OCI-LY1 (cell line): ENCODE data around the gene EPGN.

ENCODE experiments used
- H2AFZ ChIP-seq: fragments of 200-600 bp; sonication (generic), shearing (Covaris generic); 2 replicates; pipeline ENCODE4 v1.6.0; 2014; ENCODE audit warnings: antibody characterized with exemption, mild to moderate bottlenecking, low read length
- H3F3A ChIP-seq: fragments of 200-600 bp; sonication (generic), shearing (Covaris generic); 2 replicates; pipeline ENCODE4 v1.6.0; 2014; ENCODE audit warnings: mild to moderate bottlenecking, antibody characterized with exemption, low read length, moderate library complexity; ENCODE audit not compliant: insufficient read depth
- H3K27ac ChIP-seq: fragments of 200-600 bp; sonication (generic); 2 replicates; pipeline ENCODE4 v1.5.1; 2014; ENCODE audit warnings: low read length, mixed run types, mild to moderate bottlenecking, low read depth; ENCODE audit not compliant: poor library complexity, severe bottlenecking
- H3K27me3 ChIP-seq: fragments of 200-600 bp; sonication (generic); 2 replicates; pipeline ENCODE4 v1.6.0; 2014; ENCODE audit warnings: antibody characterized with exemption, mild to moderate bottlenecking, low read length, moderate library complexity; ENCODE audit not compliant: insufficient read depth
- H3K36me3 ChIP-seq: fragments of 200-600 bp; sonication (generic); 2 replicates; pipeline ENCODE4 v1.6.1; 2014; ENCODE audit warnings: mild to moderate bottlenecking, antibody characterized with exemption, low read length, moderate library complexity, mixed read lengths; ENCODE audit not compliant: insufficient read depth
- H3K4me1 ChIP-seq: fragments of 200-600 bp; sonication (generic); 2 replicates; pipeline ENCODE4 v1.5.1; 2014; ENCODE audit warnings: mild to moderate bottlenecking, low read length, moderate library complexity; ENCODE audit not compliant: insufficient read depth, severe bottlenecking
- H3K4me2 ChIP-seq: fragments of 200-600 bp; sonication (generic), shearing (Covaris generic); 2 replicates; pipeline ENCODE4 v1.6.1; 2014; ENCODE audit warnings: low read length
- H3K4me3 ChIP-seq: fragments of 200-600 bp; sonication (generic); 2 replicates; pipeline ENCODE4 v1.5.1; 2014; ENCODE audit warnings: low read length, low read depth, mild to moderate bottlenecking, mixed read lengths; ENCODE audit not compliant: poor library complexity, severe bottlenecking
- H3K79me2 ChIP-seq: fragments of 200-600 bp; shearing (Covaris generic); 2 replicates; pipeline ENCODE4 v1.6.1; 2016; ENCODE audit warnings: mixed run types, low read length, mixed read lengths; ENCODE audit not compliant: insufficient read depth
- H3K9ac ChIP-seq: fragments of 200-600 bp; sonication (generic), shearing (Covaris generic); 2 replicates; pipeline ENCODE4 v1.6.1; 2014; ENCODE audit warnings: mild to moderate bottlenecking, low read length, mixed read lengths
- H3K9me2 ChIP-seq: fragments of 200-600 bp; sonication (generic), shearing (Covaris generic); 2 replicates; pipeline ENCODE4 v1.6.1; 2014; ENCODE audit warnings: low read depth, mild to moderate bottlenecking, low read length, mixed read lengths
- H3K9me3 ChIP-seq: fragments of 200-600 bp; shearing (Covaris generic); 2 replicates; pipeline ENCODE4 v1.6.1; 2014; ENCODE audit warnings: low read length, mixed read lengths
- H4K20me1 ChIP-seq: fragments of 200-600 bp; sonication (generic), shearing (Covaris generic); 2 replicates; pipeline ENCODE4 v1.6.0; 2016; ENCODE audit warnings: mild to moderate bottlenecking, low read length; ENCODE audit not compliant: insufficient read depth
- EZH2 ChIP-seq: fragments of 200-600 bp; sonication (generic), shearing (Covaris generic); IDR thresholded peaks from 2 replicates; pipeline ENCODE4 v1.8.0; 2017; ENCODE audit warnings: borderline replicate concordance, mixed run types, mild to moderate bottlenecking, antibody characterized with exemption, low read length, moderate library complexity, mixed read lengths
- TF ChIP-seq, protein P1 (sequence below): fragments of 200-600 bp; sonication (generic), shearing (Covaris generic); IDR thresholded peaks from 2 replicates; pipeline ENCODE4 v1.5.1; 2017; ENCODE audit warnings: mild to moderate bottlenecking, antibody characterized with exemption, low read length, moderate library complexity, mixed read lengths

Gene EPGN

DNA sequence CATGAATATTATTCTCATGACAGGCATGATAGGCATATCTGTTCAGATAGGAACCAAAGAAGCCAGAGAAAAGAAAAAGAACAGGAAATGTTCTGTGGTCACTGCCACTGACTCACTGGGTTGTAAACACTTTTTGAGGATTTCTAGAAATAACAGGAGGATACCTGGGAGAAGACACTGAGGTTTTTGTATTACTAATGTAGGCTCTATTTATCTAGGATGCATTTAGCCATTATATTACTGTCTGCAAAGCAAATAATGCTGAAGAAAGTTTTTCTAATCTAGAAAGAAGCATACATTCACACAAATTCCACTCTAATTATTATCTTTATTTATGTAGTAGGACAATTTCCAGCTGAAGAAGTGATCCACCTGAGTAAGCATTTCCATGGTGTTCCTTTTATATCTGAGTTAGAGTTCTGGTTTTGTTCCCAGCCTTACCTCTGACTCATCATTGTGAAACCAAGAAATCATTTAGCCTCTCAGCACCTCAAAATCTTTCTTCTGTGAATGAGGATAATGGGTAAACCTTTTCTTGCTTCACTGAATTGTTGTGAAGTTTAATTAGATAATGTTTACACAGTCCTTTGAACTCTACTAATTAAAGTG, 40.2 kb upstream of the EPGN start:
- Histone ChIP-seq H3K9ac (no peak overlapping the region), H3K4me3 (no peak overlapping the region), H3F3A (no peaks in the 10 kb centered on the region), H3K79me2 (no peaks in the 10 kb centered on the region), H3K4me1 (no peaks in the 10 kb centered on the region), H4K20me1 (no peaks in the 10 kb centered on the region), H3K27ac (no peak overlapping the region), H2AFZ (no peak overlapping the region), H3K9me2 (no peaks in the 10 kb centered on the region), H3K4me2 (no peak overlapping the region), H3K27me3 (no peaks in the 10 kb centered on the region), H3K9me3 (no peaks in the 10 kb centered on the region), H3K36me3 (no peaks in the 10 kb centered on the region)
- TF ChIP-seq EZH2, result no peak
- TF ChIP-seq, protein P1, sequence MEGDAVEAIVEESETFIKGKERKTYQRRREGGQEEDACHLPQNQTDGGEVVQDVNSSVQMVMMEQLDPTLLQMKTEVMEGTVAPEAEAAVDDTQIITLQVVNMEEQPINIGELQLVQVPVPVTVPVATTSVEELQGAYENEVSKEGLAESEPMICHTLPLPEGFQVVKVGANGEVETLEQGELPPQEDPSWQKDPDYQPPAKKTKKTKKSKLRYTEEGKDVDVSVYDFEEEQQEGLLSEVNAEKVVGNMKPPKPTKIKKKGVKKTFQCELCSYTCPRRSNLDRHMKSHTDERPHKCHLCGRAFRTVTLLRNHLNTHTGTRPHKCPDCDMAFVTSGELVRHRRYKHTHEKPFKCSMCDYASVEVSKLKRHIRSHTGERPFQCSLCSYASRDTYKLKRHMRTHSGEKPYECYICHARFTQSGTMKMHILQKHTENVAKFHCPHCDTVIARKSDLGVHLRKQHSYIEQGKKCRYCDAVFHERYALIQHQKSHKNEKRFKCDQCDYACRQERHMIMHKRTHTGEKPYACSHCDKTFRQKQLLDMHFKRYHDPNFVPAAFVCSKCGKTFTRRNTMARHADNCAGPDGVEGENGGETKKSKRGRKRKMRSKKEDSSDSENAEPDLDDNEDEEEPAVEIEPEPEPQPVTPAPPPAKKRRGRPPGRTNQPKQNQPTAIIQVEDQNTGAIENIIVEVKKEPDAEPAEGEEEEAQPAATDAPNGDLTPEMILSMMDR, result no peak

DNA sequence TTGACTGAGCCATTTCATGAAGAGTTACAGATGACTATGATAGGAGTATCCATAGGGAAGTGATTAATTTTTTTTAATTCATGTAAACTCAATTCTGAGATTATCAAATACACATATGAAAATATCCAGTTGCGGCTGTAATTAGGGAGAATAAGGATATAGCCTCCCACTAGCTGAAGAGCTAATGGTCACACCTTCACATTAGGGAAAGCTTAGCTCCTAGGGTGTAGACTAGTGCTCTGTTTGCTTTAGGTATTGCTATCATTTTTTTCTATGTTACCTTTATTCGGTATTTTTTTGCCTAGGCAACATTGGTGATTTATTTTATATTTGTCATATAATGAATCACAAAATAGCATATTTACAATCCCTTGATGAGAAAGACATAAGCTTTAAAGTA, 39.6 kb upstream of the EPGN start:
- TF ChIP-seq, protein P1, result no peak
- TF ChIP-seq EZH2, result no peak
- no peak overlapping the region for H3K27ac ChIP-seq
- H3K79me2 ChIP-seq, result no peaks in the 10 kb centered on the region
- H3K9me3 ChIP-seq, result no peaks in the 10 kb centered on the region
- H3K27me3 ChIP-seq, result no peaks in the 10 kb centered on the region
- H2AFZ ChIP-seq, result no peak overlapping the region
- no peak overlapping the region for H3K9ac ChIP-seq
- no peaks in the 10 kb centered on the region for H3K9me2 ChIP-seq
- H4K20me1 ChIP-seq, result no peaks in the 10 kb centered on the region
- no peaks in the 10 kb centered on the region for H3K36me3 ChIP-seq
- no peaks in the 10 kb centered on the region for H3F3A ChIP-seq
- no peak overlapping the region for H3K4me2 ChIP-seq
- H3K4me3 ChIP-seq, result no peak overlapping the region
- no peaks in the 10 kb centered on the region for H3K4me1 ChIP-seq

DNA sequence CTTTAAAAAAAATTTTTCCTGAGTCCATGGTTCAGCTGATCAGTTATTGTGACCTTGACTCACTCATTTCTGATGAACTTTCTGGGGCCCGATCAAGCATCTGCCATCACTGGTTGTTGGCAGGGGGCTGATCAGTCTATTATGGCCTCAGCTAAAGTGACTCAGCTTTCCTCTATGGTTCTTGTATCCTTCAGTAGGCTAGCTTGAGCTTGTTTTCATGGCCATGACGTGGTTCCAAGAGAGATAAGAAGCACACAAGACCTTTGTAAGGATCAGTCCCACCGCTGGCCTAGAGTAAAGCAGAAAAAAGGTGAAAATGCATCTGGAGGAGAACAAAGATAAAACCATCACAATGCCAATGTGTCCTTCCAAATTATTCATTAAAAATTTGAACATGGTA, 29.8 kb upstream of the EPGN start:
- Histone ChIP-seq H3K9me3 (no peaks in the 10 kb centered on the region), H3K9ac (no peak overlapping the region)

More for the DNA sequence above, 29.8 kb upstream of the EPGN start:
- Histone ChIP-seq H3K27me3 (no peaks in the 10 kb centered on the region), H3K4me1 (no peaks in the 10 kb centered on the region), H2AFZ (no peak overlapping the region), H3K79me2 (no peaks in the 10 kb centered on the region), H3K27ac (no peak overlapping the region), H3K4me3 (no peak overlapping the region), H3K9me2 (no peaks in the 10 kb centered on the region), H4K20me1 (no peaks in the 10 kb centered on the region), H3K36me3 (no peaks in the 10 kb centered on the region), H3K4me2 (no peak overlapping the region), H3F3A (no peaks in the 10 kb centered on the region)
- TF ChIP-seq, protein P1, result no peak
- no peak for TF ChIP-seq EZH2
